DND-41 (cell line): Measurements from ENCODE around the gene LITAFD.
"Not testable (repeated sequence)": the region's sequence is repeated elsewhere in the genome, so short reads cannot be mapped to it uniquely, and the experiment has no call there.

ENCODE experiments used
- ATAC-seq: fragments of 200-7000 bp; cut with Tn5 transposase; 3 replicates; pipeline ENCODE4 v1.9.1; 2021; ENCODE audit warnings: low read depth; ENCODE audit not compliant: insufficient read depth
- DNase-seq: peaks from one replicate; pipeline ENCODE4 v3.0.0-alpha.2; 2020
- H2AFZ ChIP-seq: 2 replicates; pipeline ENCODE4 v1.6.0; 2012; ENCODE audit warnings: low read depth, low read length
- H3K27ac ChIP-seq: 2 replicates; pipeline ENCODE4 v1.5.1; 2012; ENCODE audit warnings: low read length, inconsistent platforms
- H3K27me3 ChIP-seq: fragments of 200-600 bp; sonication (generic); 2 replicates; pipeline ENCODE4 v1.6.0; 2012; ENCODE audit warnings: low read length, mild to moderate bottlenecking, inconsistent platforms; ENCODE audit not compliant: insufficient read depth, poor library complexity
- H3K36me3 ChIP-seq: 2 replicates; pipeline ENCODE4 v1.5.1; 2012; ENCODE audit warnings: low read length, inconsistent platforms; ENCODE audit not compliant: insufficient read depth
- H3K4me1 ChIP-seq: 2 replicates; pipeline ENCODE4 v1.5.1; 2012; ENCODE audit warnings: mild to moderate bottlenecking, low read length; ENCODE audit not compliant: insufficient read depth
- H3K4me2 ChIP-seq: 2 replicates; pipeline ENCODE4 v1.6.0; 2012; ENCODE audit warnings: mild to moderate bottlenecking, moderate library complexity, low read length, inconsistent platforms; ENCODE audit not compliant: insufficient read depth
- H3K4me3 ChIP-seq, 2 experiments: fragments of 200-600 bp in 1 of 2; shearing (Covaris generic) in 1 of 2; 2 replicates each; pipeline ENCODE4 v1.5.1; 2012 to 2016; ENCODE audit warnings: inconsistent platforms in 2 of 2, low read length in 2 of 2, mild to moderate bottlenecking in 2 of 2, low read depth in 1 of 2, moderate library complexity in 1 of 2
- H3K79me2 ChIP-seq: 2 replicates; pipeline ENCODE4 v1.6.0; 2012; ENCODE audit warnings: low read length, inconsistent platforms; ENCODE audit not compliant: insufficient read depth
- H3K9ac ChIP-seq: 2 replicates; pipeline ENCODE4 v1.6.0; 2012; ENCODE audit warnings: low read depth, mild to moderate bottlenecking, inconsistent platforms, low read length, moderate library complexity
- H3K9me3 ChIP-seq: 2 replicates; pipeline ENCODE4 v1.5.1; 2012; ENCODE audit warnings: low read length, moderate library complexity, mild to moderate bottlenecking, inconsistent platforms; ENCODE audit not compliant: insufficient read depth, severe bottlenecking
- H4K20me1 ChIP-seq: 2 replicates; pipeline ENCODE4 v1.6.0; 2012; ENCODE audit warnings: low read length; ENCODE audit not compliant: insufficient read depth
- CTCF ChIP-seq: IDR thresholded peaks from 2 replicates; pipeline ENCODE4 v1.5.1; 2012; ENCODE audit warnings: borderline replicate concordance, low read length, moderate library complexity, mild to moderate bottlenecking; ENCODE audit not compliant: poor library complexity, severe bottlenecking; ENCODE audit errors: extremely low read depth
- EZH2 ChIP-seq: IDR thresholded peaks from 3 replicates; pipeline ENCODE4 v1.6.1; 2012; ENCODE audit warnings: borderline replicate concordance, low read depth, mild to moderate bottlenecking, moderate library complexity, low read length, inconsistent platforms; ENCODE audit not compliant: severe bottlenecking

The LITAFD gene

GRCh38 chr16:8868416-8869211 lies 13.5 kb upstream of the LITAFD start, which contains the start of gene CARHSP1:
CARHSP1 (minus strand) TSS chr16:8869006; CDS start chr16:8859328, 9,678 bp downstream.
- H3K79me2 ChIP-seq = peaks cover 58% of the 10 kb centered on the region
- H3K4me1 ChIP-seq = peaks cover 66% of the 10 kb centered on the region
- H3K4me3 ChIP-seq = peak within 1 kb of the TSS; percentile 82
- no peaks in the 10 kb centered on the region for H3K27me3 ChIP-seq
- peak within 1 kb of the TSS; percentile 95 for H3K27ac ChIP-seq
- H3K9me3 ChIP-seq = no peaks in the 10 kb centered on the region
- H4K20me1 ChIP-seq = peaks cover 44% of the 10 kb centered on the region
- H3K9ac ChIP-seq = peak within 1 kb of the TSS; percentile 79
- H3K4me2 ChIP-seq = peak within 1 kb of the TSS; percentile 91
- TF ChIP-seq EZH2 (no peak), CTCF (no peak)
- peaks cover 43% of the 10 kb centered on the region for H3K36me3 ChIP-seq
- peak within 1 kb of the TSS; percentile 69 for H2AFZ ChIP-seq
- DNase-seq (peak; percentile 94), ATAC-seq (peak; percentile 73)

GRCh38 chr16:8869212-8869987 lies 12.8 kb upstream of the LITAFD start:
- TF ChIP-seq CTCF (peak; percentile 37), EZH2 (no peak)
- peak overlapping the region; percentile 95 for H3K27ac ChIP-seq
- H3K4me2 ChIP-seq = peak overlapping the region; percentile 73
- ATAC-seq (no peak), DNase-seq (peak; percentile 42)
- H4K20me1 ChIP-seq = peaks cover 36% of the 10 kb centered on the region
- peak overlapping the region; percentile 66 for H3K9ac ChIP-seq
- peaks cover 58% of the 10 kb centered on the region for H3K4me1 ChIP-seq
- peak overlapping the region; percentile 59 for H2AFZ ChIP-seq
- no peaks in the 10 kb centered on the region for H3K27me3 ChIP-seq
- H3K4me3 ChIP-seq = peak overlapping the region; percentile 35 to 59
- no peaks in the 10 kb centered on the region for H3K9me3 ChIP-seq
- peaks cover 36% of the 10 kb centered on the region for H3K36me3 ChIP-seq
- H3K79me2 ChIP-seq = peaks cover 50% of the 10 kb centered on the region

- Histone ChIP-seq H3K9ac (peak overlapping the region; percentile 66), H3K27ac (peak overlapping the region; percentile 95)
Measured at GRCh38 chr16:8869988-8870241, 12.2 kb upstream of the LITAFD start.

GRCh38 chr16:8872071-8872470 lies 10.1 kb upstream of the LITAFD start:
- DNase-seq (no peak), ATAC-seq (no peak)
- Histone ChIP-seq H3K9me3 (no peaks in the 10 kb centered on the region), H3K4me3 (no peak overlapping the region), H3K27ac (peak overlapping the region; percentile 40; the same call in 1 of the 2 replicates), H3K36me3 (peaks cover 10% of the 10 kb centered on the region; the same call in 1 of the 2 replicates), H3K79me2 (peaks cover 24% of the 10 kb centered on the region), H3K27me3 (no peaks in the 10 kb centered on the region), H3K4me1 (peaks cover 32% of the 10 kb centered on the region), H3K9ac (no peak overlapping the region), H2AFZ (no peak overlapping the region), H4K20me1 (peaks cover 10% of the 10 kb centered on the region), H3K4me2 (no peak overlapping the region)
- no peak for TF ChIP-seq CTCF
- no peak for TF ChIP-seq EZH2

More at GRCh38 chr16:8869988-8870241, 12.2 kb upstream of the LITAFD start:
- not testable (repeated sequence) for DNase-seq, ATAC-seq, H3K9me3 ChIP-seq, H3K27me3 ChIP-seq, H2AFZ ChIP-seq
- Histone ChIP-seq H3K79me2 (peaks cover 45% of the 10 kb centered on the region), H3K4me2 (peak overlapping the region; percentile 73), H3K36me3 (peaks cover 30% of the 10 kb centered on the region), H4K20me1 (peaks cover 31% of the 10 kb centered on the region), H3K4me1 (peaks cover 53% of the 10 kb centered on the region), H3K4me3 (peak overlapping the region in 1 of 2 experiments; percentile 59; a peak in 1 of 4 replicates)
